Neuron (in vitro differentiated cells): ENCODE measurements around the gene AKAP9.
"Not testable (repeated sequence)": the region's sequence is repeated elsewhere in the genome, so short reads cannot be mapped to it uniquely, and the experiment has no call there.

ENCODE experiments used
- H2AFZ ChIP-seq: one replicate; pipeline ENCODE4 v1.6.1; 2013; ENCODE audit warnings: low read depth, mild to moderate bottlenecking, inconsistent platforms, low read length, moderate library complexity
- H3K27me3 ChIP-seq: one replicate; pipeline ENCODE4 v1.6.1; 2013; ENCODE audit warnings: low read length; ENCODE audit not compliant: insufficient read depth
- H3K36me3 ChIP-seq: one replicate; pipeline ENCODE4 v1.6.1; 2013; ENCODE audit warnings: low read length; ENCODE audit not compliant: insufficient read depth
- H3K4me1 ChIP-seq: one replicate; pipeline ENCODE4 v1.6.1; 2013; ENCODE audit warnings: low read length; ENCODE audit not compliant: insufficient read depth
- H3K4me3 ChIP-seq: 2 replicates; pipeline ENCODE4 v1.5.1; 2013; ENCODE audit warnings: mild to moderate bottlenecking, low read length, moderate library complexity
- H3K9me3 ChIP-seq: one replicate; pipeline ENCODE4 v1.6.1; 2013; ENCODE audit warnings: low read length

AKAP9 gene

DNA sequence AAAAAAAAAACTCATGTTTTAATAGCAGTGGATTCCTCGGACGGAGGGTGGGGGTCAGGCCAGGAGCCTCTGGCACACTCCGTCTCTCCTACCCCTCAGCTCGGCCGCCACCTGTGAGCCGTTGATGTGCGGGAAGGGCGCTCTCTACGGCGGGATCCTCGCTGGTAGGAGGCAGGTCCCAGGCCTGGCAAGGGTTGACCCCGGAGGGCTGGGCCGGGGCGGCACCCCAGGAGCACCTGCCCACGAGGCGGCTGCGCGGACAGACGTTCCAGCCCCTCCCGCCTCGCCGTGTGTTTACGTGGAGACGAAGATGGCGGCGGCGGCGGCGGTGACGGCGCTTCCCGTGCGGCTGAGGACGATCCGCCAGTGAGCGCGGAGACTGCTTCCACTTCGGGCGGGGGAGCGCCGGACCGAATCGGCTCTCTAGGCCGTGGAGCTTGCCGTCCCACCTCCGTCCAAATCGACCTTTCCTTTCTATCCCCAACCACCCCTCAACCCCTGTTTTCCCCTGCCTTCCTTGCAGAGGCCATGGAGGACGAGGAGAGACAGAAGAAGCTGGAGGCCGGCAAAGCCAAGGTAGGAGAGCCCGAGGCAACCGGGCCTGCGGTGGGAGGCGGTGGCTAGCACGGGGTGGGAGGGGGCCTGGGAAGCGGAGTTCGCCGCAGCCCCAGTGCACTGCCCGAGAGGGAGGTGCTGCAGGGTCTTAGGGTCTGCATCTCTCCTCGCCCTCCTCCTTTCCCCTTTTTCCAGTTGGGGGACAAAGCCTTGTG, at the start of gene AKAP9:
AKAP9 (plus strand) TSS at position 291 of the 770 bp plus-strand sequence; CDS start at position 529, 238 bp downstream.
- H3K27me3 ChIP-seq = no peaks in the 10 kb centered on the region
- peaks cover 16% of the 10 kb centered on the region for H3K4me1 ChIP-seq
- H2AFZ ChIP-seq = peak within 1 kb of the TSS; percentile 80
- peak within 1 kb of the TSS; percentile 97 for H3K4me3 ChIP-seq
- no peaks in the 10 kb centered on the region for H3K36me3 ChIP-seq
- no peaks in the 10 kb centered on the region for H3K9me3 ChIP-seq

DNA sequence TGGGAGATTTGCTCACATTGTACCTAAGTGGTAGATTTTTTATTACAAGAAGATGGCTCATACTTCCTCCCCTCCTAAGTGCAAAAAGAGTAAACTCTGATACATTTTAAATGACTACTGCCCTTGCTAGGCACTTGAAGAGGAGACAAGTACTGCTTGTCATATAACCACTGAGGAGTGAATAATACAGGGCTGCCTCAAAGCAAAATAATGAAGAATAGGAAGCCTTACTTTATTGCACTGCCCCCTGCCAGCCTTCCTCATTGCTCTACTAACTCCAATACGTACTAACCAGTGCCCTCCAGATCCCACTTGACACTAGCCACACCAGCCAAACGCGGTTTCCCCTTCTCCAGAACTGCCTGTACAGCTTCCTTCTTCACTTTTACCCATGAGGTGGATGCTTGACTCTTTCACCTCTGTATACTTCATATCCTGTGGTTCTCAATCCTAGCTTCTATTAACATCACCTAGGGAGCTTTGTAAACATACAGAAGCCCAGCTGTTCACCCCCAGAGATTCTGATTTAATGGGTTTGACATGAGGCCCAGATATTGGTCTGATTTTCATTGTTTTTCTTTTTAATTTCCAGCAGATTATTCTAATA, 48.5 kb upstream of the AKAP9 start:
- H3K4me1 ChIP-seq = peaks cover 4% of the 10 kb centered on the region
- no peaks in the 10 kb centered on the region for H3K9me3 ChIP-seq
- H2AFZ ChIP-seq = no peak overlapping the region
- no peak overlapping the region for H3K4me3 ChIP-seq
- no peaks in the 10 kb centered on the region for H3K36me3 ChIP-seq
- no peaks in the 10 kb centered on the region for H3K27me3 ChIP-seq

DNA sequence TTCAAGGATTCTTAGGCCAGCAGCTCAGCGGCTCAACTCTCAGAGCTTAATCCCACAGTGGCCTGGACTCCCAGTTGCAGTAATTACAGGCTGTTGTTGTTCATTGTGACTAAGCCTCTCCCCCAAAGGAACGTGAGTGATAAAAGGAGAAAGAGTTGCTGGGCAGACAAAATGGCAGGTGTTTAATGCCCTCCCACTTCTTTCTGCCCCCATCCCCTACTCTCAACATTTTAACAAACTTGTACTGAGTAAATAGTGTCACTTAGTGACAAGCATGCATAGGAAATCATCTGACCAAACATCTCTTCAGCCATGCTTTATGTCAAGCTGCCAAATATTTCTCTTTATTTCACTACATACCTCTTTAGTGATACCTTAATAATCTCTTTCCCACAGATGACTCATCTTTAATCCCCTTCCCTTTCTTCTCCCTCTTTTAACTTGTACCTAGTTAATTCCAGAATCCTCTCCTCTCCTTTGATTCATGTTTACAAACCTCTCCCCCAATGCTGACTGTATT, 47.8 kb upstream of the AKAP9 start:
- no peaks in the 10 kb centered on the region for H3K27me3 ChIP-seq
- H3K4me3 ChIP-seq = no peak overlapping the region
- no peak overlapping the region for H2AFZ ChIP-seq
- H3K36me3 ChIP-seq = no peaks in the 10 kb centered on the region
- H3K9me3 ChIP-seq = no peaks in the 10 kb centered on the region
- H3K4me1 ChIP-seq = peaks cover 4% of the 10 kb centered on the region

DNA sequence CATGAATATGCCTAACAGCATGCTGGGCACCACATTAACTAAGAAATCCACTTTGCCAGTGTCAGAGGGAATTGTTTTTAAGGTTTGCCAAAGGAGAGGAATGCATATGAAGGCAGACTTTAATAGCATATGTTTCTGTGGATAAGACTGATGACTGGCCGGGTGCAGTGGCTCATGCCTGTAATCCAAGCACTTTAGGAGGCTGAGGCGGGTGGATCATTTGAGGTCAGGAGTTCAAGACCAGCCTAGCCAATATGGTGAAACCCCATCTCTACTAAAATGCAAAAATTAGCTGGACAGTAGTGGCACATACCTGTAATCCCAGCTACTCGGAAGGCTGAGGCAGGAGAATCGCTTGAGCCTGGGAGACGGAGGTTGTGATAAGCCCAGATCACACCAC, 47.0 kb upstream of the AKAP9 start:
- not testable (repeated sequence) for H3K4me3 ChIP-seq, H3K27me3 ChIP-seq, H3K4me1 ChIP-seq, H2AFZ ChIP-seq, H3K9me3 ChIP-seq, H3K36me3 ChIP-seq

DNA sequence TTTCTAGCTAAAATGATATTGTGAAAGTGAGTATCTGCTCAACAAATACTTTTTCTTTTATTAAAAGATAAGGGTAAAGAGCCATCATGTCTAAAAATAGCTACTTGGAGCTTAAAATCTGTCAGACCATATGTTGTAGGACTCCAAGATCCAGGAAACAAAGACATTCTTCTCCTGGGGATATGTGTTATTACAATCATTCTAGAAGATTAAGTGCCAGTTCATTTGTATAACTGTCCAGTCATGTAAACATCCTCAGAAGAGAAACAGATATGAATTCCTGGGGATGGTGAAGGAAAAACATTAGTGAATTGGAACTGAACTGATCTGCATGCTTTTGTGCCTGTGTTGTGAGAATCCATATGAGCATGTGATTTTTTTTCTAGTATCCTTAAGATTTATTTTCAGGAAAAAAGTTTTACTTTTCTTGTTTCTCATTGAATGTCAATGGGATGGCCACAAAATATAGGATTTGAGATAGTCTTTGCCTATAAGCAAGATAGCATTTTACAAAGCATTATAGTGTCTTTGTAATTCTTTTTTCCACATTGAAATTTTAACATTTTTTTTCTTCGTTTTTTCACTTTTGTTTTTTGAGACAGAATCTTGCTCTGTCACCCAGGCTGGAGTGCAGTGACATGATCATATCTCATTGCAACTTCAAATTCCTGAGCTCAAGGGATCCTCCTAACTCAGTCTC, 45.7 kb upstream of the AKAP9 start:
- H2AFZ ChIP-seq = no peak overlapping the region
- H3K4me3 ChIP-seq = no peak overlapping the region
- H3K36me3 ChIP-seq = no peaks in the 10 kb centered on the region
- H3K27me3 ChIP-seq = no peaks in the 10 kb centered on the region
- peaks cover 4% of the 10 kb centered on the region for H3K4me1 ChIP-seq
- no peaks in the 10 kb centered on the region for H3K9me3 ChIP-seq

DNA sequence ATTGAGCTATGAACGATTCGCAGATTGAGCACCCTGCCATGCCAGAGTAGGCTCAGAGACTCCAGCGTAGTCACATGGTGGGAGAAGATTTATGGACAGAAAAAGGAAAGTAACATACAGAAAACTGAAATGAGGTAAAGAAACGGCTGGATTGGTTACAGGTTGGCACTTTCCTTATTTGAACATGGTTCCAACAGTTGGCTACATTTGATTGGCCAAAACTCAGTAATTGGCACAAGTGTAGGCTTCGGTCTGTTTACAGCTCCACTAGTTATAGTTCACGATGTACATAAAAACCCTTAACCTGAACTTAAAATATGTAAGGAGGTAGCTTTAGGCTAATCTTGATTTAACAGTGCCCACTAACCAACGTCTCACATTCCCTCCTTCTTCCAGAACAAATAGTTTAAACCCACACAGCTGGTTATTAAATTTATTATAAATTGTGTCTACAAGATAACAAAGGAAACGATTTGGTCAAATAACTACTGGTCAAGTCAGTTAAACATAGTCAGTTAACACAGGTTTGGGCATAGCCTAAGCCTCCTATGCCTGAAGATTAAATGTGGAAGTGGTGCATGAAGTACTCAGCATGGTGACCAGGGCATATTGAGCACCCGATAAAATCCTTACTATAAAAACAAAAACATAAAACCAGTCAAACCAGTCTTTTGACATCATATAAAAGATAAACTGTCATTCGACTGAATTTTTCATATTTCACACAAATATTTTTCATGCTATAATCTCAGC, 42.2 kb upstream of the AKAP9 start:
- Histone ChIP-seq H3K4me3 (no peak overlapping the region), H3K4me1 (peaks cover 4% of the 10 kb centered on the region)

DNA sequence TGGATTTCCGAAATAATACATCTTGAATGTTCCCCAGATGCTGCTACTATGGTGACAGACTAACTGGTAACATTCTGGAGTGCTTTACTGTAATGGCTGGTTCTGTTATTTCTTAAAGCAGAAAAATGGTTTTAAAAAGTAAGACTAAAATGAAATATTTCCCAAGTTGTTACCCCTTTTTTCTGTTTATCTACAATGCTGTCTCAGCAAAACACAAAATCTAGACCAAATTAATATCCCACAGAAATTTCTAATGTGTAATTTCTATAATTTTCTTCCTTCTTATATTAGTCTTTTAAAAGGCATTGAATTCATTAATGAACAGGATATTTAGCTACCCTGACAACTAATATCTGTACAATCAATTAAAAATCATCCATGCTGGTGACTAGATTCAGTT, 41.1 kb upstream of the AKAP9 start:
- H3K27me3 ChIP-seq = no peaks in the 10 kb centered on the region
- no peaks in the 10 kb centered on the region for H3K36me3 ChIP-seq
- no peak overlapping the region for H2AFZ ChIP-seq
- no peak overlapping the region for H3K4me3 ChIP-seq
- peaks cover 4% of the 10 kb centered on the region for H3K4me1 ChIP-seq
- no peaks in the 10 kb centered on the region for H3K9me3 ChIP-seq

More for the DNA sequence above, 42.2 kb upstream of the AKAP9 start:
- no peaks in the 10 kb centered on the region for H3K36me3 ChIP-seq
- no peaks in the 10 kb centered on the region for H3K27me3 ChIP-seq
- no peaks in the 10 kb centered on the region for H3K9me3 ChIP-seq
- no peak overlapping the region for H2AFZ ChIP-seq

DNA sequence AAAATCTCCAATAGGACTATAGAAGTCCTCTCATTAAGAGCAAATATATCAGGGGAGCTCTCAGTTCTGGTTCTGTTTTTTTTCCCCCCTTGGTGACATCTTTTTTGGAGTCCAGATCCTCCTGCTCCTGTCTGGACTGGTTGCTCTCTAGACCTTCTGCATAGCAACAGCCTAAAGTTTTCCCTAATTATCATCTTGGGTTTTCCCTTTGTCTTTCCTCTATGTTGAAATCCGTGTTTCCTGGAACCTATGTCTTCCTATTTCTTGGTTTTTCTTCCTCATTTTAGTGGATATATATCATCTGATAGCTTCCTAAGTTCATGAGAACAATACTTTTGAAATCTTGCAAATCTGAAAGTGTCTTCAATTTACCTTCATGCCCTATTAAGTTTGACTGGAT, 30.5 kb upstream of the AKAP9 start:
- Histone ChIP-seq H3K27me3 (no peaks in the 10 kb centered on the region), H2AFZ (no peak overlapping the region), H3K4me1 (no peaks in the 10 kb centered on the region), H3K9me3 (no peaks in the 10 kb centered on the region), H3K36me3 (no peaks in the 10 kb centered on the region), H3K4me3 (no peak overlapping the region)

DNA sequence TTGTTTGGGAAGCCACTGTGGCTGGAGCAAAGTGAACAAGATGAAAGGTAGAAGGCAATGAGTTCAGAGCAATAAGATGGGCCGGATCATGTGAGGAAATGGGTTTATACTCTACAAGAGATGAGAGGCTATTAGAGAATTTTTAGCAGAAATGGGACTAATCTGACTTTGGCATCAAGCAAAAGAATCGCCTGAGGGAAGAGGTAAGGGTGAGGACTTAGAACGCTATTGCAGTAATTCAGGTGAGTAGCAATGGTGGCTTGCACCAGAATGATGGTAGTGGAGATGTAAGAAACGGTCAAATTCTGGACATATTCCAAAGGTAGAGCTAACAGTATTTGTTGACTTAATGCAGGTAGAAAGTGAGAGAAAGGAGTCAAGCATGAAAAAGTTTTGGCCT, 29.5 kb upstream of the AKAP9 start:
- Histone ChIP-seq H3K9me3 (no peaks in the 10 kb centered on the region), H3K27me3 (no peaks in the 10 kb centered on the region), H3K4me1 (no peaks in the 10 kb centered on the region), H3K36me3 (no peaks in the 10 kb centered on the region), H3K4me3 (no peak overlapping the region), H2AFZ (no peak overlapping the region)

DNA sequence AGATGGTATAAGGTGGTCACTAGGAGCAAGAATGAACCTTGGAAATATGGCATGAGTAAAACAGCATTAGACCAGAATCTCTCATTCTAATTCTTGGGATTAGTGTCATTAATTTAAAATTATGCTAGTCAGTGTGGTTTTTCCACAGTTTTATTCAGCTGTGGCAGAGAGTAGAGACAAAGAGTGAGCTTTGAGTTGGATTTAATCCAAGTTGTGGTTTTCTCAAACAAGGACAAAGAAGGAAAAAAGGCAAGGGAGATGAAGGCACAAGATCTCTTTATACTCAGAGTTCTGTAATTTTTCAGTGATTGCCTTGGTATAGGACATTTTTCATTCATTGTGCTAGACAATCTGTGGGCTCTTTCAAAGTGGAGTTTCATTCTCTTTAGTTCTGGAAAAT, 28.2 kb upstream of the AKAP9 start:
- Histone ChIP-seq H3K27me3 (no peaks in the 10 kb centered on the region), H2AFZ (no peak overlapping the region), H3K9me3 (no peaks in the 10 kb centered on the region), H3K4me3 (no peak overlapping the region), H3K36me3 (no peaks in the 10 kb centered on the region), H3K4me1 (no peaks in the 10 kb centered on the region)

DNA sequence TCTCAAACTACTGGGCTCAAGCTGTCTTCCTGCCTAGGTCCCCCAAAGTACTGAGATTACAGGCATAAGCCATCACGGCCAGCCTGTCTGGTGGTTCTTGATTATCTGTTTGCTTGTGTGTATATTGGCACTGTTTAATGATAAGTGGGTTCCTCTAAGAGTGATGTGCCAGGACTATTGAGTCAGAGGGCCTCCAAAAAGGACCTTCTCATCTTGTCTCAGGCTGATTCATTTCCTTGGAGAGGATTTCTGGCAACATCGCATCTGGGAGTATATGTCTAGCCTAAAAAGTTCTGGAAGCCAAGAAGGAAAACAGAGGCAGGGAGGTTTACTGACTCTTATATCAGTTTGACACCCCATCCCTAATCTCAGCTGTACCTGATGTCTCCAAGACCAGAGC, 27.1 kb upstream of the AKAP9 start:
- Histone ChIP-seq H3K9me3 (no peaks in the 10 kb centered on the region), H2AFZ (no peak overlapping the region), H3K36me3 (no peaks in the 10 kb centered on the region), H3K4me1 (no peaks in the 10 kb centered on the region), H3K27me3 (no peaks in the 10 kb centered on the region), H3K4me3 (no peak overlapping the region)

DNA sequence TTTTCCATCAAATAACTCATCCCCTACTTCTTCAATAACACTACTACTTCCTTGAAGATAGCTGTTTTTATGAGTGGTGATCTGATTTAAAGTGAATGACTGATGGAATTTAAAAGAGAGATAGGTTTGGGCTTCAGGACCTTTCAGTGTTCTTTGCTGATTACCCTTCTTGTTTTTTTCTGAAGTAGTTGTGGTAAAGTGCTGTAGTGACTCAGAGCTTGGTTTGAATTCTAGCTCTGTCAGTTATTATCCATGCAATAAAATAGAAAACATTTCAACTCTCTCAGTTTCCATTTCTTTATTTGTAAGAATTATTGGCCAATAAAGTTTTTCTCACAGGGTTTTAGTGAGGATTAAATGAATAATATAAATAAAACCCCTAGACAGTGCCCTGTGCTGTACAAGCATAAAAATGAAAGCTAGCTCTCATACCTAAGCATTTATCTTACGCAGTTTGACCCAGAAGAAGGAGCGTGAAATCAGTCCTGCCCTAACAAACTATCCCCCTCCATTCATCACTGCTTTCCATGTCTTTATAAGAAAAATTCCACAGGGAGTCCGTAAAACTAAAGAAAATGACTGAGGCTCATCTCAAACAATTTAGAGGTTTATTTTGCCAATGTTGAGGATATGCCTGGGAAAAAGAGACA, 25.1 kb upstream of the AKAP9 start:
- Histone ChIP-seq H2AFZ (no peak overlapping the region), H3K27me3 (no peaks in the 10 kb centered on the region), H3K4me3 (no peak overlapping the region), H3K36me3 (no peaks in the 10 kb centered on the region), H3K9me3 (no peaks in the 10 kb centered on the region), H3K4me1 (no peaks in the 10 kb centered on the region)
